ENCODE measurements around the gene SH3D19. TPM values are rescaled to one million over a fixed set of nuclear protein-coding genes. Genes with fewer than 3 reads are reported as not detected.

The SH3D19 gene
- 15.5 and 16.8 TPM in 2 replicates for total RNA-seq (2022)
- Bru-seq, nascent RNA: percentile 66 among the genes with signal in this experiment
- BruChase-seq, experiment 1, labeled RNA remaining after a 6-hour chase: percentile 63 among the genes with signal in this experiment
- BruChase-seq, experiment 2, labeled RNA remaining after a 2-hour chase: percentile 55 among the genes with signal in this experiment
- long read RNA-seq, full-length matches to known transcripts: 2 of 22 reads
- long read RNA-seq, partial matches to known transcripts: 1 of 22 reads
- long read RNA-seq, other reads (novel, unspliced or antisense): 19 of 22 reads

GRCh38 chr4:151325111-151325948 is at the start of gene SH3D19:
TSS of gene SH3D19 (minus strand) at chr4:151325605. CDS start at chr4:151325352, 253 bp downstream.
- TF ChIP-seq CTCF (IDR thresholded peaks at IDR 0.05; ENCODE audit: unreplicated experiment): no peak
- peak; percentile 49 for DNase-seq
- Mint-ChIP-seq H3K4me3 (ENCODE audit: low read depth, unreplicated experiment) (peak within 1 kb of the TSS; percentile 85), H3K27me3 (ENCODE audit: unreplicated experiment) (no peaks in the 10 kb centered on the region), H3K4me1 (ENCODE audit: low read depth, unreplicated experiment) (peaks cover 50% of the 10 kb centered on the region), H3K9me3 (ENCODE audit: low read depth, unreplicated experiment) (no peaks in the 10 kb centered on the region), H3K27ac (ENCODE audit: unreplicated experiment) (peak within 1 kb of the TSS; percentile 24), H3K36me3 (ENCODE audit: insufficient read depth, unreplicated experiment) (peaks cover 17% of the 10 kb centered on the region)
- BruUV-seq (replicated peaks): no TSS peak
- intact Hi-C loops (cut with micrococcal nuclease; ENCODE audit: unreplicated experiment): no loop called here
- CTCF ChIA-PET: interaction anchor here (0.6 kb wide), 1 partner anchor 39 kb away, joined by 8 read pairs; no protein-coding TSS in a partner anchor

- no peak overlapping the region for H3K4me3 Mint-ChIP-seq (ENCODE audit: low read depth, unreplicated experiment)
- intact Hi-C loops (cut with micrococcal nuclease; ENCODE audit: unreplicated experiment): loop anchor here (1.0 to 5.0 kb wide), 3 partner anchors 85 to 245 kb away; partner anchors contain the start of gene PRSS48
- DNase-seq: peak; percentile 81
- no peaks in the 10 kb centered on the region for H3K27me3 Mint-ChIP-seq (ENCODE audit: unreplicated experiment)
- no peaks in the 10 kb centered on the region for H3K4me1 Mint-ChIP-seq (ENCODE audit: low read depth, unreplicated experiment)
- H3K27ac Mint-ChIP-seq (ENCODE audit: unreplicated experiment): no peak overlapping the region
- no TSS peak for BruUV-seq (replicated peaks)
- no peaks in the 10 kb centered on the region for H3K36me3 Mint-ChIP-seq (ENCODE audit: insufficient read depth, unreplicated experiment)
- CTCF ChIA-PET: interaction anchor here (0.7 to 1.0 kb wide), 6 partner anchors 26 to 247 kb away, joined by 3 to 15 read pairs (median 4); partner anchors contain the start of gene PRSS48
- peak; percentile 79 for TF ChIP-seq CTCF (IDR thresholded peaks at IDR 0.05; ENCODE audit: unreplicated experiment)
- no peaks in the 10 kb centered on the region for H3K9me3 Mint-ChIP-seq (ENCODE audit: low read depth, unreplicated experiment)
Measured at GRCh38 chr4:151362404-151363164, 37.2 kb upstream of the SH3D19 start.

- CTCF ChIA-PET: interaction anchor here (0.8 kb wide), 1 partner anchor 27 kb away, joined by 5 read pairs; no protein-coding TSS in a partner anchor
- intact Hi-C loops (cut with micrococcal nuclease; ENCODE audit: unreplicated experiment): loop anchor here (1.0 to 5.0 kb wide), 3 partner anchors 85 to 245 kb away; partner anchors contain the start of gene PRSS48
- Mint-ChIP-seq H3K36me3 (ENCODE audit: insufficient read depth, unreplicated experiment) (no peaks in the 10 kb centered on the region), H3K4me1 (ENCODE audit: low read depth, unreplicated experiment) (no peaks in the 10 kb centered on the region), H3K27me3 (ENCODE audit: unreplicated experiment) (no peaks in the 10 kb centered on the region), H3K4me3 (ENCODE audit: low read depth, unreplicated experiment) (no peak overlapping the region), H3K27ac (ENCODE audit: unreplicated experiment) (no peak overlapping the region), H3K9me3 (ENCODE audit: low read depth, unreplicated experiment) (no peaks in the 10 kb centered on the region)
- BruUV-seq (replicated peaks): no TSS peak
- no peak for DNase-seq
- TF ChIP-seq CTCF (IDR thresholded peaks at IDR 0.05; ENCODE audit: unreplicated experiment): no peak
Measured at GRCh38 chr4:151361966-151362365, 36.6 kb upstream of the SH3D19 start.

- Mint-ChIP-seq H3K4me3 (ENCODE audit: low read depth, unreplicated experiment) (no peak overlapping the region), H3K4me1 (ENCODE audit: low read depth, unreplicated experiment) (no peaks in the 10 kb centered on the region), H3K27ac (ENCODE audit: unreplicated experiment) (no peak overlapping the region), H3K27me3 (ENCODE audit: unreplicated experiment) (no peaks in the 10 kb centered on the region), H3K36me3 (ENCODE audit: insufficient read depth, unreplicated experiment) (no peaks in the 10 kb centered on the region), H3K9me3 (ENCODE audit: low read depth, unreplicated experiment) (no peaks in the 10 kb centered on the region)
- CTCF ChIA-PET: no interaction called here
- no peak for TF ChIP-seq CTCF (IDR thresholded peaks at IDR 0.05; ENCODE audit: unreplicated experiment)
- BruUV-seq (replicated peaks): no TSS peak
- DNase-seq: no peak
- intact Hi-C loops (cut with micrococcal nuclease; ENCODE audit: unreplicated experiment): loop anchor here (5.0 kb wide), 1 partner anchor 84 kb away; the partner anchor contains the start of gene PRSS48
Measured at GRCh38 chr4:151361126-151361525, 35.7 kb upstream of the SH3D19 start.

Data from Calu3 (cell line).